Activated CD4-positive, alpha-beta memory T cell treated with anti-CD3 and anti-CD28 coated beads for 36 hours (primary cell): ENCODE results near the gene H19. TPM values are rescaled to one million over a fixed set of nuclear protein-coding genes. Genes with fewer than 3 reads are reported as not detected.

Source experiments
- CTCF ChIA-PET: fragments of 350-600 bp; sonication (Branson Sonifier 250); formaldehyde crosslinking; loops from one replicate; lab custom pipeline; 2021; ENCODE audit warnings: antibody characterized with exemption, inconsistent platforms; lab: Charles Lee
- POLR2A ChIA-PET: fragments of 350-600 bp; sonication (Branson Sonifier 250); formaldehyde crosslinking; loops from one replicate; lab custom pipeline; 2021; ENCODE audit warnings: antibody characterized with exemption; lab: Charles Lee
- DNase-seq: peaks from one replicate; pipeline ENCODE4 v3.0.0-alpha.2; 2020
- H3K27ac Mint-ChIP-seq: one replicate; pipeline ENCODE4 v1.8.0; 2021; ENCODE audit warnings: mixed read lengths
- H3K27me3 Mint-ChIP-seq: one replicate; pipeline ENCODE4 v1.8.0; 2021; ENCODE audit warnings: mixed read lengths
- H3K36me3 Mint-ChIP-seq: one replicate; pipeline ENCODE4 v1.8.0; 2021; ENCODE audit warnings: mixed read lengths
- H3K4me1 Mint-ChIP-seq: one replicate; pipeline ENCODE4 v1.8.0; 2021; ENCODE audit warnings: low read depth, mixed read lengths
- H3K4me3 Mint-ChIP-seq: one replicate; pipeline ENCODE4 v1.8.0; 2021; ENCODE audit warnings: mild to moderate bottlenecking, mixed read lengths
- H3K9me3 Mint-ChIP-seq: one replicate; pipeline ENCODE4 v1.8.0; 2021; ENCODE audit warnings: mixed read lengths
- intact Hi-C: fragments of 100-400 bp; cut with micrococcal nuclease; formaldehyde crosslinking; loops from one replicate; pipeline ENCODE4 v1.15.1; 2023
- total RNA-seq, 2 experiments: library from RNA; stranded (reverse); gene quantifications; one replicate each; pipeline ENCODE4 v1.2.3, GENCODE V29; 2021

Gene H19
- total RNA-seq, 2 experiments from 2014 or later: not detected

- Mint-ChIP-seq H3K9me3 (no peaks in the 10 kb centered on the region), H3K36me3 (no peaks in the 10 kb centered on the region), H3K4me1 (no peaks in the 10 kb centered on the region), H3K27me3 (no peaks in the 10 kb centered on the region), H3K27ac (no peak overlapping the region), H3K4me3 (no peak overlapping the region)
- intact Hi-C loops: no loop called here
- no peak for DNase-seq
- ChIA-PET POLR2A (no interaction called here), CTCF (interaction anchor here (0.6 kb wide), 1 partner anchor 1129 kb away, joined by 5 read pairs; no protein-coding TSS in a partner anchor)
These were observed 18.0 kb downstream of the H19 start for GRCh38 chr11:1979607-1980006.

GRCh38 chr11:1978720-1979473 is 18.7 kb downstream of the H19 start:
- no peak overlapping the region for H3K4me3 Mint-ChIP-seq
- H3K27me3 Mint-ChIP-seq: no peaks in the 10 kb centered on the region
- H3K4me1 Mint-ChIP-seq: no peaks in the 10 kb centered on the region
- ChIA-PET POLR2A (no interaction called here), CTCF (interaction anchor here (0.7 kb wide), 1 partner anchor 172 kb away, joined by 5 read pairs; no protein-coding TSS in a partner anchor)
- H3K36me3 Mint-ChIP-seq: no peaks in the 10 kb centered on the region
- H3K9me3 Mint-ChIP-seq: no peaks in the 10 kb centered on the region
- H3K27ac Mint-ChIP-seq: no peak overlapping the region
- intact Hi-C loops: no loop called here
- no peak for DNase-seq

GRCh38 chr11:1975185-1975584 is 22.5 kb downstream of the H19 start:
- no peak overlapping the region for H3K4me3 Mint-ChIP-seq
- CTCF ChIA-PET: interaction anchor here (1.7 kb wide), 1 partner anchor 176 kb away, joined by 4 read pairs; no protein-coding TSS in a partner anchor
- H3K4me1 Mint-ChIP-seq: no peaks in the 10 kb centered on the region
- no peak for DNase-seq
- H3K27ac Mint-ChIP-seq: no peak overlapping the region
- H3K9me3 Mint-ChIP-seq: no peaks in the 10 kb centered on the region
- POLR2A ChIA-PET: no interaction called here
- no peaks in the 10 kb centered on the region for H3K27me3 Mint-ChIP-seq
- H3K36me3 Mint-ChIP-seq: no peaks in the 10 kb centered on the region
- intact Hi-C loops: no loop called here

GRCh38 chr11:1970956-1971355 is 26.7 kb downstream of the H19 start:
- no peak overlapping the region for H3K27ac Mint-ChIP-seq

GRCh38 chr11:1969776-1970175 is 27.9 kb downstream of the H19 start:
- H3K36me3 Mint-ChIP-seq: no peaks in the 10 kb centered on the region
- H3K27ac Mint-ChIP-seq: no peak overlapping the region
- intact Hi-C loops: no loop called here
- no peaks in the 10 kb centered on the region for H3K27me3 Mint-ChIP-seq
- H3K4me1 Mint-ChIP-seq: no peaks in the 10 kb centered on the region
- no peak for DNase-seq
- POLR2A ChIA-PET: no interaction called here
- CTCF ChIA-PET: interaction anchor here (1.0 to 1.2 kb wide), 2 partner anchors 15 to 181 kb away, joined by 3 read pairs; no protein-coding TSS in a partner anchor
- H3K9me3 Mint-ChIP-seq: no peaks in the 10 kb centered on the region
- H3K4me3 Mint-ChIP-seq: no peak overlapping the region

More at GRCh38 chr11:1970956-1971355, 26.7 kb downstream of the H19 start:
- H3K27me3 Mint-ChIP-seq: no peaks in the 10 kb centered on the region
- H3K4me3 Mint-ChIP-seq: no peak overlapping the region
- DNase-seq: no peak
- H3K4me1 Mint-ChIP-seq: no peaks in the 10 kb centered on the region
- intact Hi-C loops: no loop called here
- no peaks in the 10 kb centered on the region for H3K36me3 Mint-ChIP-seq
- no peaks in the 10 kb centered on the region for H3K9me3 Mint-ChIP-seq
- ChIA-PET CTCF (no interaction called here), POLR2A (no interaction called here)

- ChIA-PET POLR2A (no interaction called here), CTCF (interaction anchor here (1.2 kb wide), 1 partner anchor 182 kb away, joined by 3 read pairs; no protein-coding TSS in a partner anchor)
- H3K4me3 Mint-ChIP-seq: no peak overlapping the region
- H3K27me3 Mint-ChIP-seq: no peaks in the 10 kb centered on the region
- no peaks in the 10 kb centered on the region for H3K36me3 Mint-ChIP-seq
- intact Hi-C loops: no loop called here
- H3K4me1 Mint-ChIP-seq: no peaks in the 10 kb centered on the region
- H3K9me3 Mint-ChIP-seq: no peaks in the 10 kb centered on the region
- DNase-seq: no peak
- no peak overlapping the region for H3K27ac Mint-ChIP-seq
These were observed 28.6 kb downstream of the H19 start for GRCh38 chr11:1969035-1969434.

- no peak for DNase-seq
- Mint-ChIP-seq H3K4me1 (no peaks in the 10 kb centered on the region), H3K27ac (no peak overlapping the region), H3K36me3 (no peaks in the 10 kb centered on the region), H3K27me3 (no peaks in the 10 kb centered on the region), H3K4me3 (no peak overlapping the region), H3K9me3 (no peaks in the 10 kb centered on the region)
- POLR2A ChIA-PET: no interaction called here
- CTCF ChIA-PET: interaction anchor here (1.7 kb wide), 1 partner anchor 183 kb away, joined by 7 read pairs; no protein-coding TSS in a partner anchor
- intact Hi-C loops: no loop called here
These were observed 29.1 kb downstream of the H19 start for GRCh38 chr11:1968454-1969002.

- H3K27me3 Mint-ChIP-seq: no peaks in the 10 kb centered on the region
- intact Hi-C loops: no loop called here
- no peak for DNase-seq
- H3K4me1 Mint-ChIP-seq: no peaks in the 10 kb centered on the region
- H3K36me3 Mint-ChIP-seq: no peaks in the 10 kb centered on the region
- ChIA-PET POLR2A (no interaction called here), CTCF (interaction anchor here (1.6 to 1.7 kb wide), 2 partner anchors 12 to 183 kb away, joined by 3 to 7 read pairs; no protein-coding TSS in a partner anchor)
- no peak overlapping the region for H3K4me3 Mint-ChIP-seq
- no peaks in the 10 kb centered on the region for H3K9me3 Mint-ChIP-seq
- H3K27ac Mint-ChIP-seq: no peak overlapping the region
These were observed 29.9 kb downstream of the H19 start for GRCh38 chr11:1967641-1968225.

GRCh38 chr11:1966531-1966930 is 31.1 kb downstream of the H19 start:
- POLR2A ChIA-PET: no interaction called here
- Mint-ChIP-seq H3K27ac (no peak overlapping the region), H3K27me3 (no peaks in the 10 kb centered on the region), H3K4me3 (no peak overlapping the region), H3K36me3 (no peaks in the 10 kb centered on the region), H3K4me1 (no peaks in the 10 kb centered on the region), H3K9me3 (no peaks in the 10 kb centered on the region)
- CTCF ChIA-PET: interaction anchor here (1.6 kb wide), 1 partner anchor 11 kb away, joined by 3 read pairs; no protein-coding TSS in a partner anchor
- intact Hi-C loops: no loop called here
- DNase-seq: no peak

- POLR2A ChIA-PET: no interaction called here
- CTCF ChIA-PET: no interaction called here
- H3K9me3 Mint-ChIP-seq: no peaks in the 10 kb centered on the region
- intact Hi-C loops: no loop called here
- H3K4me1 Mint-ChIP-seq: no peaks in the 10 kb centered on the region
- H3K27me3 Mint-ChIP-seq: no peaks in the 10 kb centered on the region
- no peak overlapping the region for H3K4me3 Mint-ChIP-seq
- H3K36me3 Mint-ChIP-seq: no peaks in the 10 kb centered on the region
- no peak overlapping the region for H3K27ac Mint-ChIP-seq
- no peak for DNase-seq
These were observed 32.7 kb downstream of the H19 start for GRCh38 chr11:1964955-1965354.

- Mint-ChIP-seq H3K27me3 (no peaks in the 10 kb centered on the region), H3K27ac (no peak overlapping the region), H3K4me1 (no peaks in the 10 kb centered on the region), H3K36me3 (no peaks in the 10 kb centered on the region), H3K9me3 (no peaks in the 10 kb centered on the region), H3K4me3 (no peak overlapping the region)
- CTCF ChIA-PET: no interaction called here
- DNase-seq: no peak
- intact Hi-C loops: no loop called here
- POLR2A ChIA-PET: no interaction called here
These were observed 33.3 kb downstream of the H19 start for GRCh38 chr11:1964348-1964747.

GRCh38 chr11:1963864-1964263 is 33.8 kb downstream of the H19 start:
- intact Hi-C loops: no loop called here

More at GRCh38 chr11:1963864-1964263, 33.8 kb downstream of the H19 start:
- Mint-ChIP-seq H3K27ac (no peak overlapping the region), H3K9me3 (no peaks in the 10 kb centered on the region), H3K36me3 (no peaks in the 10 kb centered on the region), H3K4me3 (no peak overlapping the region), H3K4me1 (no peaks in the 10 kb centered on the region), H3K27me3 (no peaks in the 10 kb centered on the region)
- ChIA-PET CTCF (no interaction called here), POLR2A (no interaction called here)
- DNase-seq: no peak
